K562 (cell line): ENCODE data around the gene PCDHA5. TPM values are rescaled to one million over a fixed set of nuclear protein-coding genes. Genes with fewer than 3 reads are reported as not detected.

Source experiments
- ATAC-seq: fragments of 200-7000 bp; cut with Tn5 transposase; 3 replicates; pipeline ENCODE4 v1.9.1; 2020; ENCODE audit warnings: moderate library complexity
- BruUV-seq: library from RNA; stranded (reverse); fragments of 400-500 nt; replicated peaks from 2 replicates; lab custom pipeline; 2021; lab: Mats Ljungman, UMichigan
- CTCF ChIA-PET: fragments of 300-600 bp; formaldehyde crosslinking; extraction: SDS; loops from one replicate; lab custom pipeline; 2021; ENCODE audit warnings: low intra/inter-chr PET ratio; lab: Yijun Ruan, JAX
- POLR2A ChIA-PET: fragments of 300-600, 350-650 bp; sonication (Branson Sonifier 250); formaldehyde crosslinking; extraction: SDS; loops from one replicate; lab custom pipeline; 2021; ENCODE audit warnings: antibody characterized with exemption, inconsistent platforms; lab: Yijun Ruan, JAX
- DNase-seq, 4 experiments: peaks; one replicate each; pipeline versions ENCODE4 v3.0.0 to v3.0.0-alpha.2; 2011 to 2018; ENCODE audit warnings: low spot score in 3 of 4, mixed read lengths in 3 of 4; ENCODE audit errors: extremely low read depth in 1 of 4
- FAIRE-seq: peaks from 2 replicates; lab custom pipeline; 2011; peaks lifted over from hg19 to GRCh38; lab: Jason Lieb, UNC
- H2AFZ ChIP-seq: 2 replicates; pipeline ENCODE4 v1.6.0; 2011; ENCODE audit warnings: low read depth, low read length, control low read depth, inconsistent platforms
- H3K27ac ChIP-seq: fragments of 200-600 bp; 3 replicates; pipeline ENCODE4 v1.8.0; 2011; ENCODE audit warnings: low read depth, mild to moderate bottlenecking, control low read depth, inconsistent platforms, low read length, moderate library complexity, mixed read lengths; ENCODE audit errors: extremely low read depth
- H3K27me3 ChIP-seq, 2 experiments: fragments of 300-600 bp in 1 of 2; 2 replicates in 1 of 2; 3 replicates in 1 of 2; pipeline versions ENCODE4 v1.6.0 to v1.8.0; 2011; ENCODE audit warnings: inconsistent platforms in 2 of 2, low read length in 2 of 2, mild to moderate bottlenecking in 1 of 2, mixed read lengths in 1 of 2, moderate library complexity in 1 of 2; ENCODE audit not compliant: control insufficient read depth in 2 of 2, insufficient read depth in 2 of 2
- H3K36me3 ChIP-seq: fragments of 300-600 bp; 3 replicates; pipeline ENCODE4 v1.8.0; 2011; ENCODE audit warnings: mild to moderate bottlenecking, low read length, inconsistent platforms; ENCODE audit not compliant: control insufficient read depth, insufficient read depth
- H3K4me1 ChIP-seq, 2 experiments: fragments of 200-600 bp in 1 of 2; replicated peaks in 1 of 2; 2 replicates in 1 of 2; 3 replicates in 1 of 2; pipeline versions ENCODE4 v1.5.1 to v1.8.0; 2011; ENCODE audit warnings: inconsistent platforms in 2 of 2, low read length in 2 of 2, mild to moderate bottlenecking in 1 of 2, mixed read lengths in 1 of 2, moderate library complexity in 1 of 2; ENCODE audit not compliant: control insufficient read depth in 2 of 2, insufficient read depth in 2 of 2
- H3K4me2 ChIP-seq: 2 replicates; pipeline ENCODE4 v1.6.1; 2011; ENCODE audit warnings: low read length, control low read depth, inconsistent platforms, mixed read lengths; ENCODE audit not compliant: insufficient read depth
- H3K4me3 ChIP-seq: fragments of 200-600 bp; sonication (generic), shearing (Covaris generic); 2 replicates; pipeline ENCODE4 v1.5.1; 2016; ENCODE audit warnings: control low read depth, inconsistent platforms
- H3K79me2 ChIP-seq: fragments of 200-600 bp; 3 replicates; pipeline ENCODE4 v1.8.0; 2011; ENCODE audit warnings: low read length, inconsistent platforms; ENCODE audit not compliant: control insufficient read depth, insufficient read depth
- H3K9ac ChIP-seq, 2 experiments: 2 replicates each; pipeline versions ENCODE4 v1.6.0 to v1.6.1; 2011; ENCODE audit warnings: low read depth in 2 of 2, low read length in 2 of 2, control low read depth in 1 of 2, inconsistent platforms in 1 of 2, mild to moderate bottlenecking in 1 of 2, mixed read lengths in 1 of 2; ENCODE audit not compliant: insufficient read depth in 1 of 2
- H3K9me1 ChIP-seq: one replicate; pipeline ENCODE4 v1.6.0; 2011; ENCODE audit warnings: inconsistent platforms, mild to moderate bottlenecking, low read length, moderate library complexity; ENCODE audit not compliant: control insufficient read depth, insufficient read depth
- H3K9me3 ChIP-seq: replicated peaks from 2 replicates; pipeline ENCODE4 v1.5.1; 2011; ENCODE audit warnings: low read depth, low read length, inconsistent platforms; ENCODE audit not compliant: control insufficient read depth, insufficient read depth
- H4K20me1 ChIP-seq: replicated peaks from 2 replicates; pipeline ENCODE4 v1.6.1; 2011; ENCODE audit warnings: low read length, inconsistent platforms, mixed read lengths; ENCODE audit not compliant: control insufficient read depth, insufficient read depth
- CTCF ChIP-seq, 3 experiments: IDR thresholded peaks in 2 of 3; conservative IDR thresholded peaks in 1 of 3; 2 replicates each; pipeline ENCODE4 v1.5.1; 2011 to 2012; ENCODE audit warnings: low read length in 3 of 3, mild to moderate bottlenecking in 3 of 3, control low read depth in 2 of 3, improper control_type of control experiment in 1 of 3, inconsistent platforms in 1 of 3, low read depth in 1 of 3, mixed read lengths in 1 of 3, moderate library complexity in 1 of 3; ENCODE audit not compliant: insufficient read depth in 2 of 3
- MYC ChIP-seq, 2 experiments: fragments of 250-450 bp in 1 of 2; sonication (Bioruptor Pico) in 1 of 2; IDR thresholded peaks; 2 replicates each; pipeline versions ENCODE4 v1.5.1 to v1.6.1; 2012 to 2021; ENCODE audit warnings: low read depth in 2 of 2, borderline replicate concordance in 1 of 2, improper control_type of control experiment in 1 of 2, low read length in 1 of 2, mild to moderate bottlenecking in 1 of 2, moderate library complexity in 1 of 2
- RAD21 ChIP-seq, 2 experiments: fragments of 250-450 bp in 1 of 2; fragments of 450-650 bp in 1 of 2; sonication (Bioruptor Pico) in 1 of 2; formaldehyde crosslinking in 1 of 2; IDR thresholded peaks in 1 of 2; conservative IDR thresholded peaks in 1 of 2; 2 replicates each; pipeline versions ENCODE4 v1.4.0 to v1.8.0; 2020 to 2022; ENCODE audit warnings: mild to moderate bottlenecking in 2 of 2, moderate library complexity in 1 of 2
- SIN3A ChIP-seq, 2 experiments: fragments of 150-350 bp in 1 of 2; IDR thresholded peaks; 2 replicates each; pipeline ENCODE4 v1.6.1; 2011 to 2016; ENCODE audit warnings: borderline replicate concordance in 2 of 2, low read depth in 2 of 2, low read length in 2 of 2, mild to moderate bottlenecking in 2 of 2, moderate library complexity in 2 of 2; ENCODE audit not compliant: control insufficient read depth in 1 of 2
- YBX1 ChIP-seq: fragments of 450-650 bp; IDR thresholded peaks from 2 replicates; pipeline ENCODE4 v1.7.1; 2016; ENCODE audit warnings: mild to moderate bottlenecking
- WGBS: fragments of 100-300 bp; shearing (Covaris generic); methylation state at CpG from one replicate; pipeline ENCODE4 v1.1.6; 2016; ENCODE audit warnings: low coverage, mixed read lengths; ENCODE audit not compliant: insufficient coverage; ENCODE audit errors: missing lambda C conversion rate; 5-methylcytosine and 5-hydroxymethylcytosine counted together
- in situ Hi-C: fragments of 300-500 bp; cut with MboI; formaldehyde crosslinking; loops from 4 replicates; pipeline ENCODE4 v1.15.0; 2018; ENCODE audit warnings: inconsistent platforms, mixed read lengths
- intact Hi-C: fragments of 100-400 bp; cut with micrococcal nuclease; formaldehyde crosslinking; loops from 2 replicates; pipeline ENCODE4 v1.14.2; 2022
- polyA plus RNA-seq, 8 experiments: library from polyadenylated mRNA; depleted of rRNA in 4 of 8; stranded (reverse) in 5 of 8; unstranded in 3 of 8; fragments of >200 nt; fragmentation: Nextera tagmentation in 2 of 8; fragmentation: Illumina TruSeq in 1 of 8; extraction: Ambion mirVana in 2 of 8; extraction: Trizol in 1 of 8; gene quantifications; 2 replicates each; pipeline versions ENCODE4 v1.2.1 to v1.2.3, GENCODE V29; 2011 to 2014; ENCODE audit warnings: inconsistent platforms in 1 of 8, missing spikeins in 1 of 8
- total RNA-seq, 7 experiments: library from RNA; depleted of rRNA in 6 of 7; stranded (reverse); fragments of >200 nt in 6 of 7; fragmentation: Illumina TruSeq in 2 of 7; extraction: Trizol in 2 of 7; gene quantifications; 2 replicates each; pipeline versions ENCODE4 v1.2.1 to v1.2.3, GENCODE V29; 2011 to 2021; ENCODE audit warnings: low replicate concordance in 1 of 7

The PCDHA5 gene
- total and polyA plus RNA-seq, 9 of the 15 experiments (the other 6 are each of a cell fraction or from before 2014, with no cell fraction given) = not detected

GRCh38 chr5:140780512-140780911 is 40.9 kb upstream of the PCDHA5 start:
- BruUV-seq = no TSS peak
- no peak overlapping the region for H3K4me3 ChIP-seq

DNA sequence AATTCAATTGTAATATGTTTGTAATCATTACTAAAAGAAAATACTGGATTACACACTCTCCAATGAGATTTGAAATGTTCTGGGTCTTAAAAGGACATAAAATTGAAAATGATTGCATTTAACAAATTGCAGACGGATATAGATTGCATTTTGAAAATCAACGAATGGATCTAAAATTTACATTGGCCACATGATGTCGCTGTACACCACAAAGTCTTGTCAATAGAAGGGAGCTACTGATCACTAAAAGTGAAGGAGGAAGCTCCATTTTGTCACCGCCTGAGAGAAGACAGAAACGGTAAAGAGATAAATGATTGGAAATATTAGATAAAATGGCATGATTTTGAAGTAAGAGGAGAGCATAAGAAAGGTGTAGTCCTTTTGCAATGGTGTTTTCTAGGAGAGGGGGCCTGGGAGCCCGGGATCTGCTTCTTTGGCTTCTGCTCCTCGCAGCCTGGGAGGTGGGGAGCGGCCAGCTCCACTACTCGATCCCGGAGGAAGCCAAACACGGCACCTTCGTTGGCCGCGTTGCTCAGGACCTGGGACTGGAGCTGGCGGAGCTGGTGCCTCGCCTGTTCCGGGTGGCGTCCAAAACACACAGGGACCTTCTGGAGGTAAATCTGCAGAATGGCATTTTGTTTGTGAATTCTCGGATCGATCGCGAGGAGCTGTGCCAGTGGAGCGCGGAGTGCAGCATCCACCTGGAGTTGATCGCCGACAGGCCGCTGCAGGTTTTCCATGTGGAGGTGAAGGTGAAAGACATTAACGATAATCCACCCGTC is 35.3 kb upstream of the PCDHA5 start, which contains the start of gene PCDHA1:
Gene PCDHA1 (plus strand): TSS at position 236 of the 782 bp plus-strand sequence.
- CTCF ChIA-PET = no interaction called here

More at GRCh38 chr5:140780512-140780911, 40.9 kb upstream of the PCDHA5 start:
- H3K27ac ChIP-seq = no peak overlapping the region
- ATAC-seq = no peak
- no peaks in the 10 kb centered on the region for H3K36me3 ChIP-seq
- no peaks in the 10 kb centered on the region for H4K20me1 ChIP-seq
- ChIA-PET POLR2A (interaction anchor here (1.0 kb wide), 1 partner anchor 14 kb away, joined by 3 read pairs; the partner anchor contains the start of gene PCDHA2), CTCF (no interaction called here)
- H3K9me1 ChIP-seq = no peaks in the 10 kb centered on the region
- H3K27me3 ChIP-seq = no peaks in the 10 kb centered on the region
- H3K9me3 ChIP-seq = no peaks in the 10 kb centered on the region
- no peak overlapping the region for H3K9ac ChIP-seq
- intact Hi-C loops = no loop called here
- DNase-seq = no peak
- TF ChIP-seq MYC (IDR thresholded peaks at IDR 0.05; ENCODE audit: low read depth, low read length) (no peak), MYC (CRISPR knock-in tag; IDR thresholded peaks at IDR 0.05; ENCODE audit: borderline replicate concordance, low read depth) (no peak), SIN3A (IDR thresholded peaks at IDR 0.05; ENCODE audit: borderline replicate concordance in 2 of 2, control insufficient read depth in 1 of 2, low read depth in 2 of 2, low read length in 2 of 2) (no peak)
- no peak for FAIRE-seq
- no peak overlapping the region for H3K4me2 ChIP-seq
- in situ Hi-C loops = no loop called here
- H3K79me2 ChIP-seq = no peaks in the 10 kb centered on the region
- 6% methylated on average over 1 of the region's 1 CpG for WGBS
- H3K4me1 ChIP-seq = no peaks in the 10 kb centered on the region; a peak in 1 of 5 replicates
- H2AFZ ChIP-seq = no peak overlapping the region

More for the DNA sequence above, 35.3 kb upstream of the PCDHA5 start, which contains the start of gene PCDHA1:
- Histone ChIP-seq H3K27me3 (peaks cover 0 to 4% of the 10 kb centered on the region in 2 experiments; a peak in 1 of 5 replicates), H3K9me3 (no peaks in the 10 kb centered on the region), H3K9me1 (no peaks in the 10 kb centered on the region), H3K4me2 (no peak within 1 kb of the TSS), H3K79me2 (no peaks in the 10 kb centered on the region), H3K27ac (no peak within 1 kb of the TSS), H4K20me1 (no peaks in the 10 kb centered on the region), H3K4me1 (peaks cover 0 to 2% of the 10 kb centered on the region in 2 experiments; a peak in 1 of 5 replicates), H3K9ac (no peak within 1 kb of the TSS), H3K36me3 (no peaks in the 10 kb centered on the region), H2AFZ (no peak within 1 kb of the TSS), H3K4me3 (no peak within 1 kb of the TSS)
- POLR2A ChIA-PET = interaction anchor here (0.8 kb wide), 1 partner anchor 246 kb away, joined by 3 read pairs; no protein-coding TSS in a partner anchor
- ATAC-seq (no peak), FAIRE-seq (no peak), DNase-seq (peak in 3 of 4 experiments; percentile 9 to 16 (median 11))
- TF ChIP-seq RAD21 (CRISPR knock-in tag; conservative IDR thresholded peaks at IDR 0.05 in 1 of 2, IDR thresholded peaks at IDR 0.05 in 1 of 2) (peak in 1 of 2 experiments; percentile 33; a peak in 2 of 4 replicates), YBX1 (no peak), CTCF (IDR thresholded peaks at IDR 0.05 in 2 of 3, conservative IDR thresholded peaks at IDR 0.05 in 1 of 3; ENCODE audit: insufficient read depth in 2 of 3, low read depth in 1 of 3, low read length in 3 of 3) (peak; percentile 16 to 36 (median 25); a peak in 3 of 6 replicates)
- in situ Hi-C loops = no loop called here
- intact Hi-C loops = loop anchor here (1.0 kb wide), 1 partner anchor 255 kb away; no protein-coding TSS in a partner anchor
- WGBS = 7% methylated on average over 29 of the region's 29 CpGs
- BruUV-seq = no TSS peak
